Mucosa of rectum (tissue), 2 donors: ENCODE results near the gene B3GALNT2.
A peak's percentile ranks its signal among the peaks of the same experiment; 100 is the strongest.

Source experiments
- H3K27ac ChIP-seq, 2 donors: one replicate each; pipeline ENCODE4 v1.7.0; 2013; ENCODE audit warnings: inconsistent platforms in 2 of 2, low read depth in 2 of 2, low read length in 2 of 2
- H3K27me3 ChIP-seq, 2 donors: one replicate each; pipeline ENCODE4 v1.7.0; 2013; ENCODE audit warnings: low read length in 2 of 2; ENCODE audit not compliant: control insufficient read depth in 2 of 2, insufficient read depth in 2 of 2
- H3K36me3 ChIP-seq, 2 donors: one replicate each; pipeline ENCODE4 v1.7.0; 2013; ENCODE audit warnings: low read length in 2 of 2; ENCODE audit not compliant: control insufficient read depth in 2 of 2, insufficient read depth in 2 of 2
- H3K4me1 ChIP-seq, 2 donors: one replicate each; pipeline ENCODE4 v1.7.0; 2013; ENCODE audit warnings: low read length in 2 of 2, mild to moderate bottlenecking in 1 of 2; ENCODE audit not compliant: control insufficient read depth in 2 of 2, insufficient read depth in 2 of 2
- H3K4me3 ChIP-seq, 2 donors: one replicate each; pipeline ENCODE4 v1.7.0; 2013; ENCODE audit warnings: low read length in 2 of 2
- H3K9ac ChIP-seq, 2 donors: one replicate each; pipeline ENCODE4 v1.7.0; 2013; ENCODE audit warnings: low read length in 2 of 2, low read depth in 1 of 2, mild to moderate bottlenecking in 1 of 2
- H3K9me3 ChIP-seq, 2 donors: one replicate each; pipeline ENCODE4 v1.7.0; 2013; ENCODE audit warnings: low read length in 2 of 2; ENCODE audit not compliant: control insufficient read depth in 2 of 2
- donor health status: healthy.
- donor health status: Normal muscosa, but diverticular disease.

Gene B3GALNT2

GRCh38 chr1:235527196-235527814 is 23.1 kb upstream of the B3GALNT2 start:
- no peaks in the 10 kb centered on the region for H3K36me3 ChIP-seq
- no peaks in the 10 kb centered on the region for H3K4me1 ChIP-seq

GRCh38 chr1:235525314-235525713 is 21.1 kb upstream of the B3GALNT2 start:
- Histone ChIP-seq H3K9ac (no peak overlapping the region), H3K36me3 (no peaks in the 10 kb centered on the region), H3K27me3 (no peaks in the 10 kb centered on the region), H3K4me1 (no peaks in the 10 kb centered on the region), H3K27ac (no peak overlapping the region), H3K9me3 (no peaks in the 10 kb centered on the region), H3K4me3 (no peak overlapping the region)

More at GRCh38 chr1:235527196-235527814, 23.1 kb upstream of the B3GALNT2 start:
- H3K27me3 ChIP-seq, result no peaks in the 10 kb centered on the region
- H3K9ac ChIP-seq, result no peak overlapping the region
- H3K9me3 ChIP-seq, result no peaks in the 10 kb centered on the region
- H3K4me3 ChIP-seq, result no peak overlapping the region
- no peak overlapping the region for H3K27ac ChIP-seq

- no peaks in the 10 kb centered on the region for H3K9me3 ChIP-seq
- H3K27ac ChIP-seq, result no peak overlapping the region
- H3K36me3 ChIP-seq, result no peaks in the 10 kb centered on the region
- no peaks in the 10 kb centered on the region for H3K4me1 ChIP-seq
- no peak overlapping the region for H3K9ac ChIP-seq
- H3K27me3 ChIP-seq, result no peaks in the 10 kb centered on the region
- no peak overlapping the region for H3K4me3 ChIP-seq
These were observed 12.7 kb upstream of the B3GALNT2 start for GRCh38 chr1:235516862-235517446.

GRCh38 chr1:235515844-235516512 is 11.7 kb upstream of the B3GALNT2 start:
- Histone ChIP-seq H3K36me3 (no peaks in the 10 kb centered on the region), H3K9me3 (no peaks in the 10 kb centered on the region), H3K27me3 (no peaks in the 10 kb centered on the region), H3K4me3 (no peak overlapping the region), H3K9ac (no peak overlapping the region), H3K4me1 (no peaks in the 10 kb centered on the region), H3K27ac (no peak overlapping the region)

- H3K27ac ChIP-seq, result no peak overlapping the region
- H3K36me3 ChIP-seq, result no peaks in the 10 kb centered on the region
These were observed 9.5 kb upstream of the B3GALNT2 start for GRCh38 chr1:235513495-235514366.

GRCh38 chr1:235511470-235512240 is 7.4 kb upstream of the B3GALNT2 start:
- no peaks in the 10 kb centered on the region for H3K27me3 ChIP-seq
- H3K4me1 ChIP-seq, result no peaks in the 10 kb centered on the region
- no peak overlapping the region for H3K27ac ChIP-seq
- H3K36me3 ChIP-seq, result no peaks in the 10 kb centered on the region
- H3K4me3 ChIP-seq, result no peak overlapping the region
- H3K9me3 ChIP-seq, result no peaks in the 10 kb centered on the region
- no peak overlapping the region for H3K9ac ChIP-seq

More at GRCh38 chr1:235513495-235514366, 9.5 kb upstream of the B3GALNT2 start:
- Histone ChIP-seq H3K9ac (no peak overlapping the region), H3K9me3 (no peaks in the 10 kb centered on the region), H3K27me3 (no peaks in the 10 kb centered on the region), H3K4me1 (no peaks in the 10 kb centered on the region), H3K4me3 (no peak overlapping the region)

GRCh38 chr1:235510823-235511222 is 6.6 kb upstream of the B3GALNT2 start:
- H3K36me3 ChIP-seq, result no peaks in the 10 kb centered on the region
- no peak overlapping the region for H3K9ac ChIP-seq
- H3K4me1 ChIP-seq, result peaks cover 0 to under 1% of the 10 kb centered on the region in 2 donors
- H3K27me3 ChIP-seq, result no peaks in the 10 kb centered on the region
- no peak overlapping the region for H3K27ac ChIP-seq
- no peak overlapping the region for H3K4me3 ChIP-seq
- H3K9me3 ChIP-seq, result no peaks in the 10 kb centered on the region

- H3K9ac ChIP-seq, result no peak overlapping the region
- no peak overlapping the region for H3K4me3 ChIP-seq
- no peak overlapping the region for H3K27ac ChIP-seq
- H3K27me3 ChIP-seq, result no peaks in the 10 kb centered on the region
- H3K9me3 ChIP-seq, result no peaks in the 10 kb centered on the region
- H3K36me3 ChIP-seq, result no peaks in the 10 kb centered on the region
- H3K4me1 ChIP-seq, result peaks cover 3 to 7% of the 10 kb centered on the region in 2 donors
These were observed 3.4 kb upstream of the B3GALNT2 start for GRCh38 chr1:235507623-235508022.

GRCh38 chr1:235504494-235505222 is 406 bp upstream of the B3GALNT2 start:
- H3K4me3 ChIP-seq, result peak overlapping the region; percentile 86 to 90
- peak overlapping the region; percentile 92 to 99 for H3K27ac ChIP-seq
- peak overlapping the region; percentile 84 to 90 for H3K9ac ChIP-seq
- H3K36me3 ChIP-seq, result no peaks in the 10 kb centered on the region
- H3K4me1 ChIP-seq, result peaks cover 3 to 12% of the 10 kb centered on the region in 2 donors
- H3K9me3 ChIP-seq, result no peaks in the 10 kb centered on the region
- H3K27me3 ChIP-seq, result no peaks in the 10 kb centered on the region
